KBM-7 (cell line): ENCODE data around the gene LALBA.
"Not testable (repeated sequence)": the region's sequence is repeated elsewhere in the genome, so short reads cannot be mapped to it uniquely, and the experiment has no call there.

Experiments used
- DNase-seq: peaks from one replicate; pipeline ENCODE4 v3.0.0-alpha.2; 2015
- in situ Hi-C: fragments of 300-500 bp; cut with MboI; formaldehyde crosslinking; loops from 2 replicates; pipeline ENCODE4 v1.14.3; 2020; ENCODE audit warnings: low sequenced_read_pairs, low pct_unique_long_range_greater_than_20kb, mixed read lengths

The LALBA gene

GRCh38 chr12:48542300-48542928, 27.4 kb downstream of the LALBA start:
- DNase-seq, result peak; percentile 59
- in situ Hi-C loops, result loop anchor here (25.0 kb wide), 1 partner anchor 95 kb away; no protein-coding TSS in a partner anchor

GRCh38 chr12:48536602-48537001, 33.2 kb downstream of the LALBA start:
- DNase-seq, result no peak
- in situ Hi-C loops, result loop anchor here (25.0 kb wide), 1 partner anchor 101 kb away; no protein-coding TSS in a partner anchor

- in situ Hi-C loops, result loop anchor here (25.0 kb wide), 1 partner anchor 105 kb away; no protein-coding TSS in a partner anchor
- no peak for DNase-seq
These were observed 37.2 kb downstream of the LALBA start for GRCh38 chr12:48532601-48533000.

- in situ Hi-C loops, result loop anchor here (25.0 kb wide), 1 partner anchor 109 kb away; no protein-coding TSS in a partner anchor
- no peak for DNase-seq
These were observed 41.8 kb downstream of the LALBA start for GRCh38 chr12:48527891-48528670.

GRCh38 chr12:48525332-48525731, 44.5 kb downstream of the LALBA start, which contains the start of gene OR8S1:
OR8S1 (plus strand) TSS chr12:48525632; CDS start chr12:48525632, 0 bp downstream.
- no peak for DNase-seq

GRCh38 chr12:48520381-48520780, 49.5 kb downstream of the LALBA start:
- in situ Hi-C loops, result not testable (repeated sequence)

More at GRCh38 chr12:48525332-48525731, 44.5 kb downstream of the LALBA start, which contains the start of gene OR8S1:
- in situ Hi-C loops, result loop anchor here (25.0 kb wide), 1 partner anchor 112 kb away; no protein-coding TSS in a partner anchor

More at GRCh38 chr12:48520381-48520780, 49.5 kb downstream of the LALBA start:
- not testable (repeated sequence) for DNase-seq
